HEK293 (cell line): Measurements from ENCODE around the gene CDC27.
"Not testable (repeated sequence)": the region's sequence is repeated elsewhere in the genome, so short reads cannot be mapped to it uniquely, and the experiment has no call there.

Source experiments
- CTCF ChIA-PET: fragments of 350-600 bp; formaldehyde crosslinking; extraction: SDS; loops from one replicate; lab custom pipeline; 2021; ENCODE audit warnings: antibody characterized with exemption; lab: Yijun Ruan, JAX
- POLR2A ChIA-PET: fragments of 300-600 bp; formaldehyde crosslinking; extraction: SDS; loops from one replicate; lab custom pipeline; 2020; ENCODE audit warnings: antibody characterized with exemption, inconsistent platforms; lab: Yijun Ruan, JAX
- H3K27ac ChIP-seq: fragments of 200-500 bp; sonication (Bioruptor generic); 2 replicates; pipeline ENCODE4 v1.5.1; 2014; ENCODE audit warnings: low read depth, low read length, control low read depth, inconsistent platforms; ENCODE audit errors: extremely low read depth
- H3K36me3 ChIP-seq, 2 experiments: fragments of 200-500 bp in 1 of 2; sonication (Bioruptor generic) in 1 of 2; 1 replicate in 1 of 2; 2 replicates in 1 of 2; pipeline ENCODE4 v1.5.1; 2014 to 2017; ENCODE audit warnings: inconsistent platforms in 2 of 2, low read length in 2 of 2; ENCODE audit not compliant: control insufficient read depth in 2 of 2, insufficient read depth in 1 of 2
- H3K4me1 ChIP-seq: fragments of 200-500 bp; sonication (Bioruptor generic); 2 replicates; pipeline ENCODE4 v1.5.1; 2014; ENCODE audit warnings: mild to moderate bottlenecking, low read length, inconsistent platforms; ENCODE audit not compliant: control insufficient read depth, insufficient read depth
- H3K4me3 ChIP-seq: 2 replicates; pipeline ENCODE4 v1.5.1; 2011; ENCODE audit warnings: low read depth, mild to moderate bottlenecking, control low read depth, low read length, moderate library complexity
- H3K9me3 ChIP-seq: fragments of 200-500 bp; sonication (Bioruptor generic); 2 replicates; pipeline ENCODE4 v1.5.1; 2014; ENCODE audit warnings: low read depth, low read length, inconsistent platforms; ENCODE audit not compliant: control insufficient read depth, insufficient read depth
- KLF9 ChIP-seq: fragments of 450-650 bp; formaldehyde crosslinking; IDR thresholded peaks from 2 replicates; pipeline ENCODE4 v1.5.1; 2016; ENCODE audit warnings: missing biosample characterization, missing genetic modification characterization, low read depth
- ZBTB17 ChIP-seq: fragments of 450-650 bp; formaldehyde crosslinking; IDR thresholded peaks from 2 replicates; pipeline ENCODE4 v1.5.1; 2016; ENCODE audit warnings: missing biosample characterization, missing genetic modification characterization
- ZNF121 ChIP-seq: fragments of 450-650 bp; formaldehyde crosslinking; IDR thresholded peaks from 2 replicates; pipeline ENCODE4 v1.5.1; 2016; ENCODE audit warnings: missing biosample characterization, missing genetic modification characterization
- ZNF146 ChIP-seq: fragments of 450-650 bp; formaldehyde crosslinking; IDR thresholded peaks from 2 replicates; pipeline ENCODE4 v1.5.1; 2016; ENCODE audit warnings: missing biosample characterization, missing genetic modification characterization
- ZNF202 ChIP-seq: fragments of 450-650 bp; formaldehyde crosslinking; IDR thresholded peaks from 2 replicates; pipeline ENCODE4 v1.5.1; 2016; ENCODE audit warnings: missing biosample characterization, missing genetic modification characterization, borderline replicate concordance
- ZNF366 ChIP-seq: fragments of 450-650 bp; formaldehyde crosslinking; conservative IDR thresholded peaks from 2 replicates; pipeline ENCODE4 v1.5.1; 2016; ENCODE audit warnings: missing biosample characterization, missing genetic modification characterization
- ZNF501 ChIP-seq: fragments of 450-650 bp; formaldehyde crosslinking; IDR thresholded peaks from 2 replicates; pipeline ENCODE4 v1.5.1; 2016; ENCODE audit warnings: missing biosample characterization, missing genetic modification characterization
- ZNF510 ChIP-seq: fragments of 450-650 bp; formaldehyde crosslinking; IDR thresholded peaks from 2 replicates; pipeline ENCODE4 v1.5.1; 2018; ENCODE audit warnings: mild to moderate bottlenecking, missing genetic modification characterization, missing biosample characterization; ENCODE audit not compliant: insufficient replicate concordance
- ZNF596 ChIP-seq: fragments of 450-650 bp; IDR thresholded peaks from 2 replicates; pipeline ENCODE4 v1.5.0; 2018; ENCODE audit warnings: missing biosample characterization, mild to moderate bottlenecking, missing genetic modification characterization, moderate library complexity
- ZNF660 ChIP-seq: fragments of 450-650 bp; IDR thresholded peaks from 2 replicates; pipeline ENCODE4 v1.5.1; 2018; ENCODE audit warnings: missing biosample characterization, mild to moderate bottlenecking, missing genetic modification characterization
- ZNF664 ChIP-seq: fragments of 450-650 bp; formaldehyde crosslinking; IDR thresholded peaks from 2 replicates; pipeline ENCODE4 v1.5.1; 2016; ENCODE audit warnings: missing biosample characterization, missing genetic modification characterization
- ZNF747 ChIP-seq: fragments of 450-650 bp; formaldehyde crosslinking; IDR thresholded peaks from 2 replicates; pipeline ENCODE4 v1.5.1; 2016; ENCODE audit warnings: missing biosample characterization, missing genetic modification characterization

The CDC27 gene

GRCh38 chr17:47177261-47177660 is 11.8 kb downstream of the CDC27 start:
- H3K36me3 ChIP-seq, result peaks cover 57 to 74% of the 10 kb centered on the region in 2 experiments
- H3K27ac ChIP-seq, result no peak overlapping the region
- TF ChIP-seq KLF9 (tag by site-specific recombination) (peak; percentile 59), ZNF202 (no peak)
- no peak overlapping the region for H3K4me3 ChIP-seq
- no peaks in the 10 kb centered on the region for H3K9me3 ChIP-seq
- ChIA-PET POLR2A (no interaction called here), CTCF (no interaction called here)
- 0 out of 2 replicates have a peak, but pooled peaks cover 5% of the 10 kb centered on the region for H3K4me1 ChIP-seq

GRCh38 chr17:47176389-47176826 is 12.7 kb downstream of the CDC27 start:
- Histone ChIP-seq H3K4me1 (0 out of 2 replicates have a peak, but pooled peaks cover 5% of the 10 kb centered on the region), H3K27ac (no peak overlapping the region), H3K4me3 (no peak overlapping the region), H3K36me3 (peaks cover 58 to 74% of the 10 kb centered on the region in 2 experiments), H3K9me3 (no peaks in the 10 kb centered on the region)
- ChIA-PET CTCF (no interaction called here), POLR2A (no interaction called here)
- TF ChIP-seq ZNF501, result no peak
- TF ChIP-seq ZBTB17, result no peak
- TF ChIP-seq ZNF510, result no peak

- POLR2A ChIA-PET, CTCF ChIA-PET, H3K4me3 ChIP-seq, H3K9me3 ChIP-seq, H3K4me1 ChIP-seq, H3K27ac ChIP-seq: not testable (repeated sequence)
- peaks cover 61 to 78% of the 10 kb centered on the region in 2 experiments for H3K36me3 ChIP-seq
- peak; percentile 36; the same call in 1 of the 2 replicates for TF ChIP-seq ZNF596 (tag by site-specific recombination)
- peak; percentile 96 for TF ChIP-seq ZNF366
Measured at GRCh38 chr17:47174823-47175222, 14.3 kb downstream of the CDC27 start.

DNA sequence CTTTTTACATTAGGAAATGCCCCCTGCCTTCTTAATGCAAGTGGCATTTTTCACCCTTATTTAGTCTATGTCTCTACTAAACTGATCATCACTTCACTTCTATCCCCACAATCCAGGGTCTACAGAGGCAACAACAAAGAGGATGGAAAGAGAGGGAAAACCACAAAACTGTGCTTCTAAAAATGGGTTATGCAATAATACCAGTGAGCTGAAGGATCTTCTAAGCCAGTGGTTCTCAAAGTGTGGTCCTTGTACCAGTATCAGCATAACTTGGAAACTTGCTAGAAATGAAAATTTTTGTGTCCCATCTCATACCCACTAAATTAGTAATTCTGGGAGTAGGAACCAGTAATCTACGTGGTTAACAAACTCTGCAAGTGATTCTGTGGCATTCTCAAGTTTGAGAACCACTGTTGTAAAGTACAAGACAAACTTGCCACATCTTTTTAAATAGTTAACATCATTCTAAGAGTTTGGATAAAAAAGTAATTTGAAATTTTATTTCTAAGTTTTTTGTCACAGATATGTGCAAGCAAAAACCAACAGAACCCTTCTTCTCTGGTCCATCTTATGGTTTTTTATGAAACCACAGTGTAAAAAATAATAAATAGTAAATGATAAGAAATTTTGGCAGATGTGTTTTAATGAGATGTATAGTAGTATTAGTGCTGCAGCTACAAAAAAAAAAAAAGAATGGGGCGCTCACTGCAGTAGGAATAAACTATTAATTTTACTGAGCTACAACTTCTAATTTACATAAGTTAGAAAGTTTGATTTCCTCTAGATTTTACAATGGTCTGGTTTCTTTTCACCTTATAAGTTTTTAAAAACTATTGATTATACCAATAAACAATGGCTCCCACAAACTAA is 16.2 kb downstream of the CDC27 start:
- CTCF ChIA-PET, result interaction anchor here (0.6 kb wide), 1 partner anchor 57 kb away, joined by 3 read pairs; no protein-coding TSS in a partner anchor

DNA sequence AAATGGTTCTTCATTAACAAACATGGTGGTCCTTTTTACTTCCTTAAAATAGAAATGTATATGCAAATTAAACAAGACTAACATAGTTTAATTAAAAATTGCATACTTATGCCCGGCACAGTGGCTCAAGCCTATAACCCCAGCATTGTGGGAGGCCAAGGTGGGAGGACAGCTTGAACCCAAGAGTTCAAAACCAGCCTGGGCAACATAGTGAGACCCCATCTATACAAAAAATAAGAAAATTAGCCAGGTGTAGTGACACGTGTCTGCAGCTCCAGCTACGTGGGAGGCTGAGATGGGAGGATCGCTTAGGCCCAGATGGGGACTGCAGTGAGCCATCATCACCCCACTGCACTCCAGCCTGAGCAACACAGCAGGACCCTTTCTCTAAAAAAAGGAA is 18.4 kb downstream of the CDC27 start:
- Histone ChIP-seq H3K4me3 (no peak overlapping the region), H3K36me3 (peaks cover 58 to 75% of the 10 kb centered on the region in 2 experiments), H3K27ac (no peak overlapping the region), H3K4me1 (no peaks in the 10 kb centered on the region), H3K9me3 (no peaks in the 10 kb centered on the region)
- CTCF ChIA-PET, result interaction anchor here (0.9 to 1.4 kb wide), 3 partner anchors 11 to 145 kb away, joined by 4 read pairs; no protein-coding TSS in a partner anchor
- POLR2A ChIA-PET, result no interaction called here
- TF ChIP-seq ZNF146 (tag by site-specific recombination) (no peak), ZNF121 (peak; percentile 88)

More for the DNA sequence above, 16.2 kb downstream of the CDC27 start:
- no peak overlapping the region for H3K27ac ChIP-seq
- TF ChIP-seq ZNF664 (tag by site-specific recombination), result peak; percentile 94
- no peak for TF ChIP-seq ZNF747 (tag by site-specific recombination)
- TF ChIP-seq ZNF660 (tag by site-specific recombination), result peak; percentile 51; the same call in 1 of the 2 replicates
- TF ChIP-seq, all 188 proteins: peak for 2
- POLR2A ChIA-PET, result no interaction called here
- H3K36me3 ChIP-seq, result peaks cover 59 to 79% of the 10 kb centered on the region in 2 experiments
- H3K4me3 ChIP-seq, result no peak overlapping the region
- H3K9me3 ChIP-seq, result no peaks in the 10 kb centered on the region
- H3K4me1 ChIP-seq, result 0 out of 2 replicates have a peak, but pooled peaks cover 4% of the 10 kb centered on the region

- POLR2A ChIA-PET, result interaction anchor here (1.8 kb wide), 1 partner anchor 21 kb away, joined by 6 read pairs; the partner anchor contains the start of gene CDC27
- CTCF ChIA-PET, result interaction anchor here (0.6 kb wide), 1 partner anchor 144 kb away, joined by 3 read pairs; no protein-coding TSS in a partner anchor
- H3K4me3 ChIP-seq, H3K4me1 ChIP-seq, H3K27ac ChIP-seq, H3K9me3 ChIP-seq: not testable (repeated sequence)
- H3K36me3 ChIP-seq, result peaks cover 65 to 81% of the 10 kb centered on the region in 2 experiments
Measured at GRCh38 chr17:47168896-47169295, 20.2 kb downstream of the CDC27 start.

GRCh38 chr17:47166854-47167253 is 22.2 kb downstream of the CDC27 start:
- H3K9me3 ChIP-seq, POLR2A ChIA-PET: not testable (repeated sequence)
- peaks cover 75 to 82% of the 10 kb centered on the region in 2 experiments for H3K36me3 ChIP-seq

More at GRCh38 chr17:47166854-47167253, 22.2 kb downstream of the CDC27 start:
- H3K4me3 ChIP-seq, H3K4me1 ChIP-seq, CTCF ChIA-PET, H3K27ac ChIP-seq: not testable (repeated sequence)
